ENCODE measurements around the gene CAMK1D.
"Not testable (repeated sequence)": the region's sequence is repeated elsewhere in the genome, so short reads cannot be mapped to it uniquely, and the experiment has no call there.

Gene CAMK1D

DNA sequence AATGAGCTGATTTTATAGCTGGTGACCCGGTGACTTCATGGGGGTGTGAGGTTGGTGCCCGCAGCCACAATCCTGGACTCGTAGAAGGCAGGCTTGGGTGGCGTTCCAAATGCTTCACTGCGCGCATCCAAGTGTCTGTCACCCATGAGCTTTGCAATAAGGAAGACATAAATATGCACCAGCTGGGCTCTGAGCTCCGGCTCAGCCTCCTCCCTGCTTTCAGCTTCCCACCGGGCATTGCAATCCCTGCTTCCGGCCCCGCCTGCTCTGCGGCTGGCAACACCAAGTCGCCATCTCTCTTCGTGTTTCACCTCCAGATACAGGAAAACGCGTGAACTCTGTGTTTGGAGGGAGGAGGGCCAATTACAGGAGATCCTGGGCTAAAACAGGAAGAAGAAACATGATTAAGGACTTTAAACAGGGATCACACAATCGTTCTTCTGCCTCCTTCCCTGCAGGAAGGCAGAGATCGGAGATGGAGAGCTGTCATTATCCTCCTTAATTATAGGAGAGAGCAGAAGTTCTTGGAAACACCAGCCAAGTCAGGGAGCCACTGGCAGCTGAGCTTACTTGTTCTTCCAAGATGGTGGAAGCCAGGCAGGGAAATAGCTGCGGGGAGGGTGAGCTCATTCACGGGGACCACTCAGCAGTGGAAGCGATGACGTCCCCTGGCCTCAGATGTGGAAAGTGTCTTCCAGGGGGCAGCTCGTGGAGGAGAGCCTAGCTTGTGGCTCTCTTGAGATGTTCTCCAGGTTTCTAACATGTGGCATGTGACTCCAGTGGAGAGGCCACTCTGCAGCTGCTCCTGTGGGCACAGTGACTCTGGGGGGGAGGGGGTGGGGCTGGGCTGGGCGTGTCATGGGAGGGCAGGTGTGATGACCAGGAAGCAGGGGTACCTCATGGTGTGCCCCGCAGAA lies 134.9 kb downstream of the CAMK1D start:
- Mint-ChIP-seq H3K27me3 (no peaks in the 10 kb centered on the region), H3K4me1 (ENCODE audit: low read depth) (peaks cover 20% of the 10 kb centered on the region), H3K9me3 (ENCODE audit: low read depth) (no peaks in the 10 kb centered on the region), H3K36me3 (no peaks in the 10 kb centered on the region), H3K27ac (no peak overlapping the region), H3K4me3 (no peak overlapping the region)

DNA sequence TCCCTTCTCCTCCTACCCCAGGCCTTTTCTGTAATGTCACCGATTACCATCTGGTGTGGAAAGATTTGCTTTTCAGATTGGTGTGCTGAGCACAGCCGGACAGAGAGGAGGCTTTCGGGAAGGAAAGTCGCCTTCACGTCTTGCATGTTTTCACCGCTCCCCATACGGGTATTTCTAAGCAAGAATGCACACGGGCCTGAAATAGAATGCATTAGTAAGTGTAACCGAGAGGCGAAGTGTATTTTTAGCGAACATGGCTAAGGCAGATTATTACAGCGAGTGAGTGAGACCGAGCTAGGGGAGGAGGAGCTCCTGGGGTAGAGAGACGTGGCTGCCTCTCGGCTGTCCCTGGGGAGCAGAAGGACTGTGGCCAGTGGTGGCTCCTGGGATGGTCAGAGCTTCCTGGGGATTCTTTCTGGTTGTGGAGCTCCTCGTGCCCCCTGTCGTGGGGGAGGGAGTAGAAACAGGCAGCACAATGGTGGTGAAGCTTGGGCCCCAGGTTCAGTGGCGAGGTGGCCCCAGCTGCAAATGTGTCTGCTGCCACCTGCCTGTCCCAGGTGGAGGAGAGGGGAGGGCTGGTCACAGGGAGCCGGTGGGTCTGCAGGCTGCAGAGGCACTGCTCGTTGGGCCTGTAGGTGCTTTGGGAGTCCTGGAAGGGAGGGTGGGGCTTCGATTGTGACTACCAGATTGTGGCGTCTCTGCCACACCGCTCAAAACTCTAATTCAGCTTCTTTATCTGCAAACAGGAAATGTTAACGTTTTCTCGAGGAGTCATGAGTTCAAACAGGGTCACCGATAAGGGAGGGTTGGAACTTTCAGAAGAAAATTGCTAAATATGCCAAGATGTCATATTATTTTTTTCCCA lies 135.8 kb downstream of the CAMK1D start:
- H3K27ac Mint-ChIP-seq, result peak overlapping the region; percentile 16
- H3K4me3 Mint-ChIP-seq, result peak overlapping the region; percentile 59
- H3K9me3 Mint-ChIP-seq (ENCODE audit: low read depth), result no peaks in the 10 kb centered on the region
- peaks cover 20% of the 10 kb centered on the region for H3K4me1 Mint-ChIP-seq (ENCODE audit: low read depth)
- no peaks in the 10 kb centered on the region for H3K27me3 Mint-ChIP-seq
- H3K36me3 Mint-ChIP-seq, result no peaks in the 10 kb centered on the region

DNA sequence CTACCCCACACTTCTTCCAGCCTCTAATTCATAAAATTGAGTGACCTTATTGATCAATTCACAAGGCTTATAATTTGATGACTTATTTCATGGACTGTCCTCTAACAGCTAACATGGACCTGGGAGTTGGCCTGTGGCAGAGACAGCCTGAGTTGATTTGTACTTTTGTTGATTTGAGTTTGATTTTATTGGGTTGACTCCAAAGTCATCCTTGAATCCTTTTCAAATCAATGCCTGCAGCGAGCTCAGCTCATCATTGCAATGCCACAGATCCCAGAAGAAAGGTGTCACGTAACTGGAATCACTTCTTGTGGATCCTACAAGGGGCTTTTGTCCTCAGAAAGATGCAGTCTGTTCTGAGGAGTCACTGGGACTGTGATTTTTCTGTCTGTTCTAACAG lies 138.0 kb downstream of the CAMK1D start:
- no peak overlapping the region for H3K27ac Mint-ChIP-seq
- no peaks in the 10 kb centered on the region for H3K36me3 Mint-ChIP-seq
- no peak overlapping the region for H3K4me3 Mint-ChIP-seq
- no peaks in the 10 kb centered on the region for H3K27me3 Mint-ChIP-seq
- H3K4me1 Mint-ChIP-seq (ENCODE audit: low read depth), result peaks cover 21% of the 10 kb centered on the region
- no peaks in the 10 kb centered on the region for H3K9me3 Mint-ChIP-seq (ENCODE audit: low read depth)

DNA sequence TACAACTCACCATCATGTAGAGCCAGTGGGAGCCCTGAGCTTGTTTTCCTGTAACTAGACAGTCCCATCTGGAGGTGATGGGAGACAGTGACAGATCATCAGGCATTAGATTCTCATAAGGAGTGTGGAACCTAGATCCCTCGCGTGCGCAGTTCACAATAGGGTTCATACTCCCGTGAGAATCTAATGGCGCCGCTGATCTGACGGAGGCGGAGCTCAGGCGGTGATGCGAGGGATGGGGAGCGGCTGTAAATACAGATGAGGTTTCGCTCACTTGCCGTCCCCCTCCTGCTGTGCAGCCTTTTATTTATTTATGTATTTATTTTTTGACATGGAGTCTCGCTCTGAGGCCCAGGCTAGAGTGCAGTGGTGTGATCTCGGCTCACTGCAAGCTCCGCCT lies 139.3 kb downstream of the CAMK1D start:
- no peaks in the 10 kb centered on the region for H3K27me3 Mint-ChIP-seq
- no peaks in the 10 kb centered on the region for H3K36me3 Mint-ChIP-seq
- H3K4me1 Mint-ChIP-seq (ENCODE audit: low read depth), result peaks cover 23% of the 10 kb centered on the region
- no peak overlapping the region for H3K27ac Mint-ChIP-seq
- H3K4me3 Mint-ChIP-seq, result no peak overlapping the region
- H3K9me3 Mint-ChIP-seq (ENCODE audit: low read depth), result no peaks in the 10 kb centered on the region

DNA sequence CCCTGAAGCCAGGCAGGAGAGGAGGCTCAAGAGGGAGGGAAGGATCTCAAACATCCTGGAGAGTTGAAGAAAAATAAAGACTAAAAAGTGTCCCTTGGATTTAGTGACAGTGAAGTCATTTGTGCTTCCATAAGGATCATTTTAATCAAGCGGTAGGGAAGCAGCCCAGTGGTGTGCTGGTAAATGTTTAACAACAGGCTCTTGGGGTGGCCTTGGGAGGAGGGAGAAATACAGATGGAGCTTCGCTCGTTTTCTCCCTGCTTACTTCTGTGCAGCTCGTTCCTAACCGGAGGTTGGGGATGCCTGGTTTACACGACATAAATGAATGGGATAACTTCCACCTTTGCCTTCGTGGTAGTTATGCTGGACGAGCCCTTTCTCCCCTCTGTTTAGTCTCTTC lies 140.0 kb downstream of the CAMK1D start:
- Mint-ChIP-seq H3K27me3 (no peaks in the 10 kb centered on the region), H3K4me1 (ENCODE audit: low read depth) (peaks cover 18% of the 10 kb centered on the region), H3K4me3 (no peak overlapping the region), H3K9me3 (ENCODE audit: low read depth) (no peaks in the 10 kb centered on the region), H3K27ac (no peak overlapping the region), H3K36me3 (peaks cover 4% of the 10 kb centered on the region)

DNA sequence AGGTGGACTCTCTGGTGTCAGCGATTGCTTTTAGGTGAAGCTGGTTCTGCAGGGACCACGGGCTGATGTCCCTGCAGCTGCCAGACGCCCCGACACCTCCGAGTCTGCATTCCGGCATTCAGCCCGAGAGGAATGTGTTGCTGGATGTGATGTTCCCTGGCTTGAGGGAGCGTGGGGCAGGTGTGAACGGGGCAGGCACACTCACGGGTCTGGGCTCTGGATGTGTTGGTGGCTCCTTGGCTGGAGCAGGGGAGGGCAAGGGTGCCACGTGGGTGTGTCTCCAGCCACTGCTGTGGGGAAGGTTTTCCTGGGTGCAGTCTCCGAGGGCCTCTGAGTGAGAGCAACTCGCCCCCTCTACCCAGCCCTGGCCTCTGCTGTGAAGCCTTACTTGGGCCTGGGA lies 140.5 kb downstream of the CAMK1D start:
- H3K36me3 Mint-ChIP-seq, result peaks cover 4% of the 10 kb centered on the region
- no peaks in the 10 kb centered on the region for H3K27me3 Mint-ChIP-seq
- H3K27ac Mint-ChIP-seq, result no peak overlapping the region
- H3K4me3 Mint-ChIP-seq, result no peak overlapping the region
- H3K9me3 Mint-ChIP-seq (ENCODE audit: low read depth), result no peaks in the 10 kb centered on the region
- peaks cover 16% of the 10 kb centered on the region for H3K4me1 Mint-ChIP-seq (ENCODE audit: low read depth)

DNA sequence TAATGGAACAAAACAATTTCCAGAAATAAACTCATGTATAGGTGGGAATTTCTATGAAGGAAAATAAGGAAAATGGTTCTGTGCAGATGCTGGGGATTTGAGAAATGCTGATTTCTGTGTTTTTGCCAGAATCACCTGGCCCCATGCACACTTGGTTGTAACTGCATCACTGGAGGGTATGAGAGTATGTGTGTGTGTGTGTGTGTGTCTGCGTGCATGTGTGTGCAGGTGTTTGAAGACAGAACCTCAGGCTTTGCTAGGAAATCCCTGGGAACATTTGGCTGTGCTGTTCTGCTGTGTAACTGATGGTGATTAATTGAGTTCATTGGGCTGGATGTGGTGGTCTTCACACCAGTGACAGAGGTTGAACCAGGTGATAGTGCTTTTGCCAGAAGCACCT lies 141.6 kb downstream of the CAMK1D start:
- H3K9me3 Mint-ChIP-seq (ENCODE audit: low read depth), result no peaks in the 10 kb centered on the region
- no peak overlapping the region for H3K27ac Mint-ChIP-seq
- peaks cover 4% of the 10 kb centered on the region for H3K36me3 Mint-ChIP-seq
- H3K27me3 Mint-ChIP-seq, result no peaks in the 10 kb centered on the region
- no peak overlapping the region for H3K4me3 Mint-ChIP-seq
- peaks cover 6% of the 10 kb centered on the region for H3K4me1 Mint-ChIP-seq (ENCODE audit: low read depth)

DNA sequence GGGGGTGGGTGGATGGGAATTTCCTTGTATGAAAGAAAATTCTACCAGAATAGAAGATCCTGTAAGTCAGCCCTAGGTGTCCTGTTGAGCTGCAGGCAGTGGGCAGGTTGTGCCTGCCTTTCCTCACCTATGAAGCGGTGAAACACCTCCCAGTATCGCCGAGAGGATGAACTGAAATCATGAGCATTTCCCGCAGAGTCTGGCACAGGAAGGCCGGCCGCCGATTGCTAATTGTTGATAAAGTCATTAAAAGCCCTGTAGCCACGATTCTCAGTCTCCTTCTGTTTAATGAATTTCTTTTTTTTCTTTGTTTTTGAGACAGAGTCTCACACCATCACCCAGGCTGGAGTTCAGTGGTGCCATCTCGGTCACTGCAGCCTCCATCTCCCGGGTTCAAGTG lies 142.1 kb downstream of the CAMK1D start:
- Mint-ChIP-seq H3K27ac (no peak overlapping the region), H3K27me3 (no peaks in the 10 kb centered on the region), H3K36me3 (peaks cover 7% of the 10 kb centered on the region), H3K4me3 (no peak overlapping the region), H3K4me1 (ENCODE audit: low read depth) (peaks cover 6% of the 10 kb centered on the region), H3K9me3 (ENCODE audit: low read depth) (no peaks in the 10 kb centered on the region)

DNA sequence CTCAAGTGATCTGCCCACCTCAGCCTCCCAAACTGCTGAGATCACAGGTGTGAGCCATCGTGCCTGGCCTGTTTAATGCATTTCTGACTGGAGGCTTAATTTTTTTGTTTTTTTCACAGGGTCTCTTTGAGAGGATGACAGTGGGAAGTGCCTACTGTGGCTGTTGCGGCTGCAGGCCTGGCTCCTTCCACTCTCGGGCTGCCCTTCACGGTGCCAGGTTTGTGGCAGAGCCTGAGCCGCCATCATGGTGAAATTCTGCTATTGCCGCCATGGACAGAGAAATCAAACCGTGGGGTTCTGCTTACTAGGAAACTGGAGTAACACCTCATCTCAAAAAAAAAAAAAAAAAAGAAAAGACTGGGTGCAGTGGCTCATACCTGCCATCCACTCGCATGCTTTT lies 142.7 kb downstream of the CAMK1D start:
- Mint-ChIP-seq H3K27ac (no peak overlapping the region), H3K36me3 (peaks cover 7% of the 10 kb centered on the region), H3K4me1 (ENCODE audit: low read depth) (peaks cover 6% of the 10 kb centered on the region), H3K9me3 (ENCODE audit: low read depth) (no peaks in the 10 kb centered on the region), H3K4me3 (no peak overlapping the region), H3K27me3 (no peaks in the 10 kb centered on the region)

DNA sequence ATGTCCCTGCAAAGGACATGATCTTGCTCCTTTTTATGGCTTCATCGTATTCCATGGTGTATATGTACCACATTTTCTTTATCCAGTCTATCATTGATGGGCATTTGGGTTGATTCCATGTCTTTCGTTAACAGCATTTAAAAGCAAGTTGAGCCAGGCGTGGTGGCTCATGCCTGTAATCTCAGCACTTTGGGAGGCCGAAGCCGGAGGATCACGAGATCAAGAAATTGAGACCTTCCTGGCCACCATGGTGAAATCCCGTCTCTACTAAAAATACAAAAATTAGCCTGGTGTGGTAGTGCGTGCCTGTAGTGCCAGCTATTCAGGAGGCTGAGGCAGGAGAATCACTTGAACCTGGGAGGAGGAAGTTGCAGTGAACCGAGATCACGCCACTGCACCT lies 147.7 kb downstream of the CAMK1D start:
- Mint-ChIP-seq H3K4me1 (ENCODE audit: low read depth) (peaks cover 35% of the 10 kb centered on the region), H3K36me3 (peaks cover 10% of the 10 kb centered on the region)
- not testable (repeated sequence) for H3K9me3 Mint-ChIP-seq (ENCODE audit: low read depth); H3K4me3 Mint-ChIP-seq; H3K27ac Mint-ChIP-seq; H3K27me3 Mint-ChIP-seq

DNA sequence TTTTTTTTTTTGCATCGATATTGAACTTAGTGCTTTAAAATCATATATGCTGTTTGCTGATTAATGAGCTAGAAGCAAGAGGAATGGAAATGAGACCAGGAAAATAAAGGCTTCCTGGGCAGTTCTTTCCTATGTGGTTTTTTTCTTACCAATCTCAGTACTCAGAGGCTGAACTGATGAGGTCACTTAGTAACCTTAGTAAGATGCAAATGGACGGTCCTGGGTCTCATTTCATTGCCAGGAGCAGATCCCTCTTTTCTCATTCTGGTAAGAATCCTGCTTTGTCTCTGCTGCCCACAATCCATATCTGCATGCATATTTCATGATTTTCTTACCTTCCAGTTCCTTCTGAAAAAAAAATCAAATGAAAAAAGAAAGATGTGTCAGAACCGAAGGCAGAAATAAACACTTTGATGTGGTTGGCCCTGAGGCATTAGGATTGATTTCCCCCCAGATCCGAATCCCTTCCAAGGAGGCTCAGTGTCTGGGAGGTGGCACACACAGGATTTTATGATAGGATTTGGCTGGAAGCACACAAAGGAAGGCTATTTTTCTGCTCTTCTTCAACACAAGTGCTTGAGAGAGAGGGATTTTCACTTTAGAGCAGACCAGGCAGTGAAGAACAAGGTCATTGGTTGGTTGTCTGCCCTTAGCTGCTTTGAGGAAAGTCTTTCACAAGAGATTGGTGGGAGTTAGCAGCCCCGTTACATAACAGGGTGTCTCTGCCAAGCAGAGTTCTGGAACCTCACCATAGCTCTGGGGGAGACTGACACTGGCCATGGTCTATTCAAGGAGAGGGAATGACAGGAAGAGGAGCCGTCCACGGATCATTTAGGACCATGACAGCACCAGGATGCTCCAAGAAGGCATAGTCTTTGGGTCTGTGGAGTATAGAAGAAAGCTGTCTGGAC lies 150.0 kb downstream of the CAMK1D start:
- Mint-ChIP-seq H3K4me1 (ENCODE audit: low read depth) (peaks cover 39% of the 10 kb centered on the region), H3K9me3 (ENCODE audit: low read depth) (no peaks in the 10 kb centered on the region), H3K4me3 (no peak overlapping the region), H3K27me3 (no peaks in the 10 kb centered on the region), H3K36me3 (peaks cover 8% of the 10 kb centered on the region), H3K27ac (no peak overlapping the region)

DNA sequence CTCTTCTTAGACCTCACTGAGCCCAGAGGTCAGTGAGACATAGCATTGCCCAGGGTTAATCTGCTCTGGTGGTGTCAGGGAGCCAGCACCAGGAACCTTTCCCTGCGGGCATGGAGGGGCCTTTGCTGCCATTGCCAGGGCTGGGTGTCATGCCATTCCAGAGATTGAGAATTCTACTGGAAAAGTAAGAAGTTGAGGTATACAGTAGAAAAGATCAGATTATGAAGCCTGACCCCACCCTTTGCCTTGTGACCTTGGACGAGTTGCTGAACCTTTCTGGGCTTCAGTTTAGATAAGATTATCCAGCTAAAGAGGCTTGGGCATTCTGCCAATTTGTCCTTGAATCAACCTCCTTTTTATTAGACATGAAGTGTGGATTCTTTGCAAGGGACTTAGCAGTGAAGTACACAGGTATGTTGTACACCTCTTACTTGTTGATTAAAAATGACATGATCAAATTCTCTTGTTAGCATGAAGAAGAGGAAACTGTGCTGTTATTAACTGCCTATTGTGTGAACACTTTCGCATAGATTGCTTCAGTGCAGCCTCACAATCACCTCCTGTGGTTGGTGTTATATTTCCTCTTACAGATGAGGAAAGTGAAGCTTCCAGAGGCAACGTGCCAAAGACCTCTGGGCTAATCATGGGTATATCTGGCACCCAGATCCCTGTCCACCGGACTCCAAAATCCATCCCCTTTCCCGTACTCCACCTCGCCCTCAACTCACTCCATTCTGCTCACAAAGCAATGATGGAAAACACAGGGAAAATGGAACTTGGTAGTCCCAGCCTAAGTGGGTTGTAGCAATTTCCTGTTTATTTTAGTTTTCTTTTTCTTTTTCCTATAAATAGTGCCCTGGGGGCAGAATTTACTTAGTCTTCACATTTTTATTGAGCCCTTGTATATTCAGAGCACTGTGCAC lies 151.3 kb downstream of the CAMK1D start:
- Mint-ChIP-seq H3K36me3 (peaks cover 8% of the 10 kb centered on the region), H3K4me3 (no peak overlapping the region), H3K27me3 (no peaks in the 10 kb centered on the region), H3K27ac (no peak overlapping the region), H3K4me1 (ENCODE audit: low read depth) (peaks cover 45% of the 10 kb centered on the region), H3K9me3 (ENCODE audit: low read depth) (no peaks in the 10 kb centered on the region)

DNA sequence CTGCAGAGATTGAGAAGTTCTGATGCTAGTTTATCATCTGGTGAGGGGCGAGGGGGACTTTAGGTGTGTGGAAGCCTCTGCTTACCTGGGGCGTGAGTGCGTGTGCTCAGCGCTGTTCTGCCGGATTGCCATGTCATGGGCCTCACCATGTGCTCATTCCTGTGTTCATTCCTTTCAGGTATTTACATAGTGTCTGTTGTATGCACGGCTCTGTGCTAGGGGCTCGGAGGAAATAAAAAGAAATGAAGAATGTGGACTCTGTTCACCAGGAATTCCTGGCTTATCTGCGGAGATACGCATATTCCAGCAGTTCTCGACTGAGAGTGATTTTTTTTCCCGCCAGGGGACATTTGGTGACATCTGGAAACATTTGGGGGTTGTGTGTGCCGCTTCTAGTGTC lies 152.0 kb downstream of the CAMK1D start:
- peaks cover 5% of the 10 kb centered on the region for H3K36me3 Mint-ChIP-seq
- no peaks in the 10 kb centered on the region for H3K9me3 Mint-ChIP-seq (ENCODE audit: low read depth)
- peaks cover 48% of the 10 kb centered on the region for H3K4me1 Mint-ChIP-seq (ENCODE audit: low read depth)
- H3K4me3 Mint-ChIP-seq, result no peak overlapping the region
- no peaks in the 10 kb centered on the region for H3K27me3 Mint-ChIP-seq
- no peak overlapping the region for H3K27ac Mint-ChIP-seq

All from activated naive CD8-positive, alpha-beta T cell (primary cell).